Stimulated activated CD4-positive, alpha-beta T cell treated with anti-CD3 and anti-CD28 coated beads, Interleukin-1b, Interleukin-23, amount 100 ng/mL, for 4 hours (primary cell): Measurements from ENCODE around the gene DEFB110.

Experiments
- DNase-seq, 2 donors: peaks; one replicate each; pipeline ENCODE4 v3.0.0-alpha.2; 2020; ENCODE audit warnings: low read depth in 2 of 2

The DEFB110 gene

DNA sequence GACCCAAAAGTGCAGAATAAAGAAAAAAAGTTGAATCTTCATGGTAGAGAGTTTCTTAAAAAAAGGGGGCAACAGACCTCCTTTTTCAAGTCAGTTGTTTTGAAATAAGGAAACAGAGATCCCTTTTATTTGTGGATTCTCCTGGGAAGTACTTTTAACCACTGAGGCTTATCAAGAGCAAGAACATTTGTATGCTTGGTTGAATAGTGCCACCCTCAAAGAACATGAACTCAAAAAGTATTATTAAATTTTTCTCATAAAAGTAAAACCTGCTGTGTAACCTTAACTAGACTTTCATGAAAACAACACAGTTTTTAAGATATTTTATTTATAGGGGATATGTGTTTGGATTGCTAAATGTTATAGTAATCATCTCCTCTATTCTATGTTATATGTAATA is at the start of gene DEFB110:
Gene DEFB110 (minus strand): TSS at position 101 of the 400 bp plus-strand sequence. CDS start 59 bp downstream, at position 42.
- no peak for DNase-seq

DNA sequence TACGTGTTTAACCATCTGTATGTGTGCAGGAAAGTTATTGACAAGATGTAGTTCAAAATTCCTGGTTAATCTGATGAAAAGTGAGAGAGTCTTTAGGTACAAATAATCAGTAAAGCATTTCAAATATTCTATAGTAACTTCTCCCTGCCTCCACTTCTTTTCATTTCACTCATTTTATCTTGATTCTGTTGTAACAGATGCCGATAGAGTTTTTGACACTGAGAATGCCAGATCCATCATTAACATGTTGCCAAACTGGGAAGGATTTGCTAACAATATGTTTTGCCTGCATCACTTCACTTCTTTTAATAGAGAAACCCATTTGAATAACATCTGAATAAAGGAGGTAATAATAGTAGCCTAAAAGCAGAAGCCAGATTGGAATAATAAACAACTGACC is 48.3 kb upstream of the DEFB110 start:
- DNase-seq = no peak

- no peak for DNase-seq
Observed at GRCh38 chr6:50062051-50062450, 40.3 kb upstream of the DEFB110 start.

DNA sequence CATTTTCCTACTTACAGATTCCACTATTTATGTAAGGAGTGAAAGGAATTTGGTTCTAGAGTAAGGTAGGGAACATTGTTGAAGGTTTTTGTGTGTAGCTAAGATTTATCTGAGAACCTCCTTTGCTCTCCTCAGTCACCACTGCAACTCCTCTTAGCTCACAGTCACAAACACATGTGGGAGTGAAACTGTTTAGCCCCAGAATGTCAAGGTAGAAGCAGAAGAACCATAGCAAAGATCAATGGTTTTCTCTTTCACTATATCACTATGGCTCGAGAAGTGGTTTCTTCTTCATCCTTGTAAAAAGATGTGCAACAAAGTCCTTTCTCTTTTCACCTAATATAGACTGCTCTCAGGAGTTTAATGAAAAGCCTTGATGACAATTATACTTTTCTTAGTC is 34.4 kb upstream of the DEFB110 start:
- DNase-seq = no peak

- no peak for DNase-seq
Observed at GRCh38 chr6:50049829-50050228, 28.0 kb upstream of the DEFB110 start, which contains the start of gene DEFB112. Gene DEFB112, minus strand, starts transcription at chr6:50049929. Its CDS starts 60 bp downstream, at chr6:50049869.

GRCh38 chr6:50047026-50047425 is 25.2 kb upstream of the DEFB110 start:
- DNase-seq = no peak

- no peak for DNase-seq
Observed at GRCh38 chr6:50030777-50031562, 9.2 kb upstream of the DEFB110 start.

DNA sequence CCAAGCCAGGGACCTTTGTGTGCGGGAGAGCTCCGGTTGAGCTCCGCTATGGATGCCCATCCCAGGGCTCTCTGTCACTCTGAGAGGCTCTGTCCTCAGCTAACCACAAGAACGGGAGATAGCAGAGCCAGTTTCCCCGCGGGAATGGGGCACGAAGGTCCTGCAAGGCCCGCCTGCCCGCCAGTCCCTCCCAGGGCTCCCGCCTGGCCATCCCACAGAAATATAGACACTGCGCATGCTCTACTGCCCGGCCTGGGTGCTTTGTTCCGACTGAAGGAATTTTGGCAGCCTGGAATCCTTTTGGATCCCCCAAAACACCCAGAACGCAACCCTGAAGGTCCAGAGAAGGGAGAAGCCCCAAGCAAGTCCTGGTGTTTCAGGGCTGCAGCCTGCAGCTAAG is 8.6 kb upstream of the DEFB110 start:
- no peak for DNase-seq

DNA sequence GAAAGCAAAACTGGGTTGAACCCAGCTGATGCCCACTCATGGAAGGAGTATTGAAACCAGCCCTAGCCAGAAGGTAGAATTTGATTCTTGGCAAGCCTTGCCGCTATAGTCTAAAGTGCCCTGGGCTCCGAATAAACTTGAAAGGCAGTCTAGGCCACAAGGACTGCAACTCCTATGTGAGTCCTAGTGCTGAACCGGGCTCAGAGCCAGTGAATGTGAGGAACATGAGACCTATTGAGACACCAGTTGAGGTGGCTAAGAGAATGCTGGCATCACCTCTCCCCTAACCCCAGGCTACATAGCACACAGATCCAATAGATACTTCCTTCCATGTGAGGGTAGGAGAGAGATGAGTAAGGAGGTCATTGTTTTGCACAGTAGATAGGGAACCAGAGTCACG is 3.5 kb upstream of the DEFB110 start:
- no peak for DNase-seq

DNA sequence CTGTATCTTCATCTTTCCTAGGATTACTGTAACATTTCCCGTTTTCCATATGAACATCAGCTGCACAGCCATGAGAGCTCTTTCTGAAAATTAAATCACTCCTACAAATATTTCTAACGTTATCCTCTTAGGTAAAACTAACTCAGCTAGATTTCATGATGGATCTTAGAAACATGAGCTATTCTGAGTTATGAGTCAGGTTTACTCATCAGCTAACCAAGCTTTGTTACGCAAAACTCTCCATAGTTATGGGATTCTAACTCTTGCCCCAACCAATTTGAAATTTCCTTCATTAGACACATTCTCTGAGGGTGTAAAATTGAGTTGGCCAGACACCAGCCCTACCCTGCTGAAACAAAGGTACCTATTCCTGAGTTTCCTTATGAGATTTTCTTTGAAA is 14.0 kb downstream of the DEFB110 start:
- DNase-seq = no peak

DNA sequence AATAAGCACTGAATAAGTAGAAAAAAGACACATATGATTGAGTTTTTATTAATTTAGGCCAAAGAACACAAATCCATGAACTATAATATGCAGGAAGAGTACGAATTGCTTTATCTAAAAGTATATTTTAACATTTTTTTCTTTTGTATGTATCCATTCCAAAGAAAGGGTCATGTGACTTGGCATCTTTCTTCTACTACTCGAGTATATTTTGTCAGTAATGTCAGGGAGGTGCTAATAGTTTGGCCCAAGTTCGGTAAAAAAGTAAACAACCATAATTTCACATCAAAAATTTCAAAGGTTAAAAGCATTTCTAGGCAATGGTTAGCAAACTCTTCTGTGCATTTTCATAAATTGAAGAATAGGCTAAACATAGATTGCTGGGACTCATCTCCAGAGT is 18.7 kb downstream of the DEFB110 start:
- DNase-seq = no peak

DNA sequence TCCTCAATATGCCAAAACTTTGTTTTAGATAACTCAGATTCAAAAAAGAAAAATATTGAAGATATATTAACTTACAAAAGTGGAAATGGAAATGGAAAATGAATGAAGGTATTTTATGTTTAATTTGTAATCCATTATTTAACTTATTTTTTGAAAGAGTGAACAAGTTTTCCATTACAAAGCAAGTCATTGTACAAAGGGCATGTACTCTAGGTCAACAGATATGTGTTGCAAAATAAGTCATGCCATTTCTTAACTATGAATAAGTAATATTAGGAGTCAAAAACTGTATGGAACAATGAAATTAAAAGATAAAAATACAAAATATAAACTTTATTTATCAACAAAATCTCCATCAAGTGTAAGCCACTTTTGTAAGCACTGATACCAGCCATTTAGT is 26.5 kb downstream of the DEFB110 start:
- DNase-seq = no peak

GRCh38 chr6:49988900-49989299 is 32.9 kb downstream of the DEFB110 start:
- no peak for DNase-seq

GRCh38 chr6:49987749-49988148 is 34.0 kb downstream of the DEFB110 start:
- DNase-seq = no peak

DNA sequence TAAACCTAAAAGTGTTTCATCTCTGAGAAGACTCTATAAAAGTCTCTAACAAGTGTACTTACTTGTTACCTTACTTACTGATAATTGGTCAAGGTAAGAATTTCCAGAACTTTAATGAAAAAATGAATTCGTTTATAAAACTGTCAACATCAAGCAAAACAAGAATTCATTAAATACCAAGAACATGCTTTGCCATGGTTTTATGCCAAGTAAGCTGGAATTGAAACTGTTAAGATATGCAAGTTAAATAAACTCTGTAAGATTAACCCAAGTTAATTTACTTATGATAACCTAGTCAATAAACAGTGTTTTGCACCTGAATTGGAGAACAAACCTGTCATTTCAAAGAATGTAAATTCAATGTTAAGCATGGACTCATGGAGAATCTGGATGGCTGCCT is 35.2 kb downstream of the DEFB110 start:
- DNase-seq = no peak

DNA sequence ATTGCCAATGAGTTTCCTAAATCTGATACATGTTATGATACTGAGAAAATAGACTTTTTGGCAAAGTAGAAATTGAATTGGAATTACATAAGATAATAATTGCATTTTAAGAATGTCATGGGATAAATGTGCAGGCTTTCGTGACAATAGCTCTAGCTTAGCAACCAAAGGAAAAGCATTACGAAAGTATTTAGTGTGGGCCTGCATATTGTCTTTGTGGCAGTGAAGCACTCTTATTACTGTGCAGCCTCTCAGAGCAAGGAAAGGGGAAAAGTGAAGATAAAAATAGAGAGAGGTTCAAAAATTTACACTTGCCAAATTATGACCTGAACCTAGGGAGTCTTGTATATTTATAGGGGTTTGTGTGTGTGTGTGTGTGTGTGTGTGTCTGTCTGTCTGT is 39.7 kb downstream of the DEFB110 start:
- no peak for DNase-seq

- DNase-seq = no peak
Observed at GRCh38 chr6:49980898-49981297, 40.9 kb downstream of the DEFB110 start.

DNA sequence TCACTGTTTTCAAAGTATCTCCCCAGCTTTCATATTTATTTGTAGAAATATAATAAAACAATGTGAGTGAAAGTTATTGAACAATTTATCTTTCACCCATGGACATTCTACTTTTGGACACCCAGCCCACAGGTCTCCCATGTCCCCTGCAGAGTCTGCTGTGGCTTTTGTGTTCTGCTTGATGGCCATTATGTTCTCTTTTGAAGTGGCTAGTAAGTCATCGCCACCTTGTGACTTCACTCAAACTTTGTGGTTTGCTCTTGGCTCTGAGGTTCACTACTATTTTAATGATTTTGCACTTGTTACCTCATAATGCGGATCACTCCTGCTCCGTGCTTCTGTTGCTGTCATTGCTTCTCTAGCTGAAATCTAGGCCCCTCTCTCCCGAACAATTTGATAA is 42.2 kb downstream of the DEFB110 start:
- no peak for DNase-seq

- DNase-seq = no peak
Observed at GRCh38 chr6:49978332-49979226, 43.2 kb downstream of the DEFB110 start.

DNA sequence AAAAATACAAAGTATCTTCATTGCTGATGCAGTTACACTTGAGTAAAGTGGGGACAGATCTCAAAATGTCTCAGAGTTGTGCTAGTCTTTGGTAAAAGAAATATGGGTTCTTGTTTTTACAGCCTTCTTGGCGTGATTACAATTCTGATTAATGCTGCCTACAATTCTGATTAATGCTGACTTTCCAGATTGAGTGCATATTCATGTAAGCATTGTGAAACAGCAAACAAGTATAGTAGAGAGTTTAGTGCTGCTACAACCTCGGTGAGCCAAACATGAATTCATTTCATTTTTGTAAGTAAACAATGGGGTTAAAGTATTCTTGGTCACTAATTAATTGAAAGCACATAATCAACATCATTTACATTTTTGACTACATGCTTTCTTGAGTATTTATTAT is 52.2 kb downstream of the DEFB110 start, which contains the start of gene DEFB113:
Gene DEFB113 (minus strand): TSS at position 21 of the 400 bp plus-strand sequence. CDS start 0 bp downstream, at position 21.
- DNase-seq = no peak
